T follicular helper cell (primary cell): Measurements from ENCODE around the gene USP37.
"Not testable (repeated sequence)": the region's sequence is repeated elsewhere in the genome, so short reads cannot be mapped to it uniquely, and the experiment has no call there.

Source experiments
- DNase-seq: peaks from one replicate; pipeline ENCODE4 v3.0.0-alpha.2; 2020; ENCODE audit warnings: low read depth

Gene USP37

DNA sequence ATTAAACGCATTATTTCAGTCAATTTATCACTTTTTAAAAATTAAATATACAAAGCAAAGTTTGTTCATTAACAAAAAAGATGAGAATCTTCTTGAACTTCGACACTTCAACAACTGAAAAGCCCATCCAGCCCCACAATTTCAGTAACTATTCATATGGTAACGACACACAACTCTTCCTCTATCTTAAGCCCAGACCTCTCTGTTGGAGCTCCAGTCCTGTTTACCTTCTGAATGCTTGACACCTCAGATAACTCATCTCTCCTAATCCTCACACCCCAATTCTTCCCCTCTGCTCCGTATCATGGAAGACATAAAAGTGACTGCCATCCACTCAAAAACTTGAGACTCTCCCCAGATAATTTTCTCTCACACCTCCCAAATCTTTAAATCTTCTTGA, 12.6 kb downstream of the USP37 start:
- no peak for DNase-seq

GRCh38 chr2:218554225-218554624, 13.9 kb downstream of the USP37 start:
- DNase-seq: not testable (repeated sequence)

DNA sequence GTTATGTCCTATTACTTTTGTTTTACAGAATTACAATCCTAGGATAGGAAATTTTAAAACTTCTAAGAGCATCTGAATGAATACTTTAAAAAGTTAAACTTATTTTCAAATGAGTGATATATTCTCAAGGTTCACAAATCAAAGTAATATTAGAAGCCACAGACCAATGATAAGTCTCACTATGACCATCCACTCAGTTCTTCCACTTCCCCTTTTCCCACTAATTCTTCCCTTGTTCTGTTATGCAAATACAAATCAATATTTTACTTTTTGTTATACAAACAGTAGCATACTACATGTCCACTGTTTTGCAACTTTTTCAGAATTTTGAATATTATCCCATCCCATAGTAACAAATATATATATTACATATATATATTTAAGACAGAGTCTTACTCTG, 20.2 kb downstream of the USP37 start:
- no peak for DNase-seq

GRCh38 chr2:218547511-218547910, 20.6 kb downstream of the USP37 start:
- no peak for DNase-seq

DNA sequence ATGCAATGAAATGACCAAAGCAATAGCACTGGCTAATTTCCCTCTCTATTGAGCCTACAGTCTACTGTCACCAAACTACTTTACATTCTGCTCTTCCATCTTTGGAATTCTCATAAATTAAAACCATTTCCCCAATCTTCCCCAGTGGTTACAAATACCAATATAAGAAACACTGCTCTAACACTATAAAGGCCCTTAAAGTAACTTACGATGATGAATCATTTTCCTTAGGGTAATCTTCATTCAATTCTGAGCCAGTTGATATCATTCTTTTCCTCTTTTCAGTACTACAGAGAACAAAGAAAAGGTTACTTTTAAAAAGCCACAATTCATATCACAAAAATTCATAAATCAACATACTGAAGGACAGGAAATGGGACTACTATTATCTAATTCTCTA, 22.1 kb downstream of the USP37 start:
- no peak for DNase-seq

GRCh38 chr2:218540015-218540414, 28.1 kb downstream of the USP37 start:
- no peak for DNase-seq

GRCh38 chr2:218536804-218537494, 31.2 kb downstream of the USP37 start:
- no peak for DNase-seq

GRCh38 chr2:218529990-218530389, 38.2 kb downstream of the USP37 start:
- no peak for DNase-seq

DNA sequence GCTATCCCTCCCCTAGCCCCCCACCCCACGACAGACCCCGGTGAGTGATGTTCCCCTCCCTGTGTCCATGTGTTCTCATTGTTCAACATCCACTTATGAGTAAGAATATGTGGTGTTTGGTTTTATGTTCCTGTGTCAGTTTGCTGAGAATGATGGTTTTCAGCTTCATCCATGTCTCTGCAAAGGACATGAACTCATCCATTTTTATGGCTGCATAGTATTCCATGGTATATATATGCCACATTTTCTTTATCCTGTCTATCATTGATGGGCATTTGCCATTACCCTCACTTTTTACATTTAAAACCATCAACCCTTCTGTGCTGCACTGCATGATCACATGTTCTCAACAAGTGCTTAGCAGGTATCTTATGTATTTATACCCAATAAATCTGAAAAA, 39.7 kb downstream of the USP37 start:
- DNase-seq: not testable (repeated sequence)

- DNase-seq: no peak
Observed at GRCh38 chr2:218523651-218524050, 44.5 kb downstream of the USP37 start.

DNA sequence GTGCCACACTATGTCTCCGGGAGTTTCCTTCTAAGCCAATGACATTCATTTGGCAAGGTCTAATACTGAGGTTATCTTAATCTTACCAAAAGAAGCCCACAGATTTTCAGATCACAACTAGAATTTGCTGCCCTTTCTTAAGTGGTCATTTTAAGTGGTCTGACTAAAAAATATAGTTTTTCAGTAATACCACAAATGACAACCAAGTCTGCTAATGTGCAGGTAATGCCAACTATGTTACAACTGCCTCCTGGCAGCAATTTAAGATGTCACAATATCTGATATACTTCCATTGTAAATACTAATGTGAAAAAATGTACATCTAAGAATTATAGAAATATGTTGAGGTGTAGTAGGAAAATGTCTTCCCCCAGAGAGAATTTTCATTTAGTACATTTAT, 49.3 kb downstream of the USP37 start:
- DNase-seq: no peak

DNA sequence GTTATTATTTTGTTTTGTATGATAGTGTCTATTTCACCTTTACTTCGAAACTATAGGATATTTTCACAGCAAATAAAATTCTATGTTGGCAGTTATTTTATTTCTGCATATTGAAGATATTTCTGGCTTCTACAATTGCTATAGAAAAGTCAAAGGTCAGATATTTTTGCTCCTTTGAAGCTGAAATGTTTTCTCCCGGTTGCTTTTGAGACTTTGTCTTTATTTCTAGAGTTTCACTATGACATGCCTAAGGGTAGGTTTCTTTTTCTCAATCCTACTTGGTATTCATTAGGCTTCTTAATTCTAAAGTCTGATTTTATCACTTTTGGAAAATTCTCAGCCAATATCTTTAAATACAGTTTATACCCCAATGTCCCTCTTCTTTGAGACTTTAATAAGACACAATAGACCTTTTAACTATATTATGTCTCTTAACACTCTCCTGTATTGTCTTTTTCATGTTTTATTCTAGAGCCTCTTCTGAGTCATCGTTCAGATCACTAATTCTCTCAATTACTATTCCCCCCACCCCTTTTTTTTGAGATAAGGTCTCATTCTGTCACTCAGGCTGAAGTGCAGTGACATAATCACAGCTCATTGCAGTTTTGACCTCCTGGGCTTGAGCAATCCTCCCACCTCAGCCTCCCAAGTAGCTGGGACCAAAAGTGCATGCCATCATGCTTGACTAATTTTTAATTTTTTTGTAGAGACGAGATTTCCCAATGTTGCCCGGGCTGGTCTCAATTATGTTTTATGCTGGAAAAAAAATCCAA, 50.5 kb downstream of the USP37 start:
- DNase-seq: no peak

GRCh38 chr2:218516614-218517013, 51.5 kb downstream of the USP37 start:
- DNase-seq: no peak

- DNase-seq: no peak
Observed at GRCh38 chr2:218513676-218514075, 54.5 kb downstream of the USP37 start.

DNA sequence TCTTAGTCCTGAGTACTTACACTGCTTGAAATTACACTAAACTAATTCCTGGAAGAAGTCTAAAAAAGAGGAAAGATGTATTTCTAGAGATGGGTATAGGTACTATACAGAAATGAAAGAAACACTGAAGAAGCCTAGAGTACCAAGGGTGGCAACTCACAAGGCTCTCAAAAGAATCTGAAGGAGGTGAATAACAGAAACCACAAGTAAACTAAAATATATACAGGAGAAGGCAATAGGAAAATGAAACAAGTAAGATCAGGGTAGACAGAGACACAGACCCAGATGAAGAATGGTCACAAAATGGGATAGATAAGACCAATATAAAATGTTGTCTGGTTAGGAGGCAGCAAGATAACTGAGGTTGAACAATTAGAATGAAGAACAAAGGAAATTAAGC, 59.9 kb downstream of the USP37 start:
- no peak for DNase-seq

- no peak for DNase-seq
Observed at GRCh38 chr2:218505754-218506371, 62.3 kb downstream of the USP37 start.

DNA sequence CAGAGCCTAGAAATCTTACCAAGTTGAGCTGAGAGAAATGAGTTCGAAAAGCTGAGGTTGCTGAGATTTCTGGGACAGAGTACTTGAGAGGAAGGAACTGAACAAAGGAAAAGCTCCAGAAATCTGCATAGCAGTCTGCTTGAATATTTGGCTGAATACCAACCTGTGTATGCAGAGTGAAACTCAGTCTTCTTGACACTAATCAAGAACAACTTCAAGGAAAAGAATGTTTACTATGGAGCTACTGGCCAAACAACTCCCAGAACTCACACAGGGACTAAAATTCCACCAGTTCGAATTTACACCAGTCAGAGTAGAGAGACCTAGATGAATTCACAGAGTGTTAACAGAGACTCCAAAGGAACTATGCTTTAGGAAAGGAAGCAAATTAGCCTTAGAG, 66.5 kb downstream of the USP37 start:
- DNase-seq: no peak

- DNase-seq: no peak
Observed at GRCh38 chr2:218500501-218501060, 67.6 kb downstream of the USP37 start.

GRCh38 chr2:218485986-218486667, 82.0 kb downstream of the USP37 start:
- no peak for DNase-seq

GRCh38 chr2:218482651-218483050, 85.5 kb downstream of the USP37 start:
- no peak for DNase-seq

GRCh38 chr2:218479595-218479994, 88.6 kb downstream of the USP37 start:
- DNase-seq: no peak

GRCh38 chr2:218478544-218478943, 89.6 kb downstream of the USP37 start:
- no peak for DNase-seq
